ENCODE data around the gene SIGLECL1.

The SIGLECL1 gene

DNA sequence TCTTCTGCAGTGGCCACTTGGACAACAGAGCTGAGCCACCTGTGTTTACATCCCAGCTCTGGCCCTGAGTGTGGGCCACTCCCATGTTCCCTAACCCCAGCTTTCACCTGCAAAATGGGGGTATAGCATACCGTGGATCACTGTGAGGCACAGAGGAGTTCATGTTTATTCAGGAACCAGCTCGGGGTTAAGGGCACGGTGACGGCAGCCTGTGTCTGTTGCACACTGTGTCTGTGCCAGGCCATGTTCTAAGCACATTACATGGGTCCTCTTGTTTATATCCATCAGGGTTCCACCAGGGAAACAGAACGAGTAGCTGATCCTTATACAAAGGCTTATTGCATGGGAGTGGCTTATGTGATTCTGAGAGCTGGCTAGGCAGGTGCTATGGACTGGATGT, 46.5 kb downstream of the SIGLECL1 start:
- DNase-seq = no peak

DNA sequence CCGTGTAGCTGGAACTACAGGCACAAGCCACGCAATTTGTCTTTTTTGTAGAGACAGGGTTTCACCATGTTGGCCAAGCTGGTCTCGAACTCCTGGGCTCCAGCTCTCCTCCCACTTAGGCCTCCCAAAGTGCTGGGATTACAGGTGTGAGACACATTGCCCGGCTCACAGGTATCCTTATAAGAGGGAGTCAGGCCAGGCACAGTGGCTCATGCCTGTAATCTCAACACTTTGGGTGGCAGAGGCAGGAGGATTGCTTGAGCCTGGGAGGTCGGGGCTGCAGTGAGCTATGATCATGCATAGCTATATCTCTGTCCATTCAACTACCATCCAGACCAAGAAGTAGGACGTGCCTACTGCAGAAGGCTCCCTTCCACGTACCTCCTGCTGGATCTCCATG, 50.4 kb downstream of the SIGLECL1 start:
- no peak for DNase-seq

DNA sequence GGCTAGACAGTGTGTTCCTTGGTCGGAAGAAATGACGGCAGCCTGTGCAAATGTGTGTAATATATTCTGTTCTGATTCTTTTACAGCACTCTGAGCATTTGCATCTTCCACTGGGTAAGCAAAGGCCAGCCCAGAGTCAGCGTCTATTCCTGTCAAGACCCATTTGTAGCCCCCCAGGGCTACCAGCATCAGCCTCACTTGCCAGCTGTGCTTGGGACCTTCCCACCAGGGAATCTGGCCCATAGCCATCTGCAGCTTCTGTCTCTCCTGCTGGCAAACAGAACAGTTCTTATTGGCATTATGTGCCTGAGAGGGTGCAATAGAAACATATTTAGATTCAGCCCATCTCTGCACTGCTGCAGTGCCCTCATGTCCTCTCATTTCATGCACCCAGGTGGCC, 54.6 kb downstream of the SIGLECL1 start:
- DNase-seq = no peak

DNA sequence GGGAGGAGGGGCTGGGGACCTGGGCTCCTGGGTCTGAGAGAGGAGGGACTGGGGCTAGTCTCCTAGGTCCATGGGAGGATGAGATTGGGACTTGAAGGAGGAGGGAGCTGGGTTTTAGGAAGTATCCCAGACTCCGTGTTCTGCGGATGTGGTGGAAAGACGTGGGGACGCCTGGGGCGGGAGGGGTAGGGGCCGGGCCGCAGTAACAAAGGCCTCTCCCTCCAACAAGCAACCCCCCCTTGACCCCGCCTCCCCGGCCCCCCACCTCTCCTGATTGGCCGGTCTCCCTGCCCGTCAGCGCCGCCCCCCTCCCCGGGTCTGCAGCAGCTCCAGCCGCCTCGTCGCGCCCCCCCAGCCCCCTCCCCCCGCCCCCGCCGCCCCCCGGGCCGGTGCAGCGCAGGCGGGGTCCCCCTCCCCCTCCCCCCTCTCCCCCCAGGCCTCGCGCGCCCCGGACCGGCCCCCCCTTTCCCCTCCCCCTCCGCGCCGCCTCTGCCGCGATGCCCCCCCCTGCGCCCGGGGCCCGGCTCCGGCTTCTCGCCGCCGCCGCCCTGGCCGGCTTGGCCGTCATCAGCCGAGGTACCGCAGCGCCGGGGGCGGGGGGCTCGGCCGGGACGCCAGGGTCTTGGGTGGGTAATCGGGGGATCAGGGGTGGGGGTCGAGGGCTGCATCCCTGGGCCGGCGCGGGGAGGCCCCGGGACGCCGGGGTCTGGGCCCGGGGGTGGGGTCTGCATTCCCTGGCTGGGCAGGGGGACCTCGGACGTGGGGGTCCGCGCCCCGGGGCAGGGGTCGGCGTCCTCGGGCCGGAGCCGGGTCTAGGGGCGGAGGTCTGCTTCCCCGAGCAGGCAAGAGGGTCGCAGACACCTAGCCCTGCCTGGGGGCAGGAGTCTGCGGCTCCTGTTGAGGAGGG, 60.7 kb downstream of the SIGLECL1 start, which contains the start of gene IGLON5:
Gene IGLON5, plus strand, starts transcription at position 294 of the 907 bp plus-strand sequence. Its CDS starts 204 bp downstream, at position 498.
- no peak for DNase-seq

DNA sequence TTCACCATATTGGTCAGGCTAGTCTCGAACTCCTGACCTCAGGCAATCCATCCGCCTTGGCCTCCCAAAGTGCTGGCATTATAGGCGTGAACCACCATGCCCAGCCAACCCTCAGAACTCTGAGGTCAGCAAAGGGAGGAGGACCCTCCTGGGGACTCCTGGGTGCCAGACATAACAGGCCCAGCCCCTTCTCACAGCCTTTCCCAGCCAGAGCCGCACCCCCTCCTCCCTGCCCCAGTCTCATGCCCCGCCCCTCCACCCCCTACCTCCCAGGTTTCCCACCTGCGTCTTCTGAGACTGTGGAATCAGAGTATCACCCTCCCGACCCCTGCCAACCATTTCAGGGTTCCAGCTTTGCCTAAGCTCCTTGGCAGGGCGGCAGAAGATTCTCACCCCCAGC, 65.8 kb downstream of the SIGLECL1 start:
- DNase-seq = no peak

DNA sequence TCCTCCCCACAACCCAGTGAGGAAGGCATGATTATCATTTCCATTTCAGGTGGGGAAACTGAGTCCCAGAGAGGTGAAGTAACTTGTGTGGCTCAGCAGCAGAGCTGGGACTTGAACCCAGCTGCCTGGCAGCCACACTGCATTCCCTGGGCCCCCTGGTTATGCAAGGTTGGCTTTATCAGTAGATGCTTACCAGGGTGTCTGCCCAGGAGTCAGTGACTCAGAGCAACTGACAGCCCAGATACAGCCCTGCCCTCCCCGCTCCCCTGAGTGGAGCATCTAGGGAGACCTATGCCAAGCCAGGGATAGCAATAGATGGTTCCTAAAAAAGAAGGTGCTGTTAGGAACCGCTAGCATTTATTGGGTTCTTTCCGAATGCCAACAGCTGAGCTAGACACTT, 66.5 kb downstream of the SIGLECL1 start:
- no peak for DNase-seq

DNA sequence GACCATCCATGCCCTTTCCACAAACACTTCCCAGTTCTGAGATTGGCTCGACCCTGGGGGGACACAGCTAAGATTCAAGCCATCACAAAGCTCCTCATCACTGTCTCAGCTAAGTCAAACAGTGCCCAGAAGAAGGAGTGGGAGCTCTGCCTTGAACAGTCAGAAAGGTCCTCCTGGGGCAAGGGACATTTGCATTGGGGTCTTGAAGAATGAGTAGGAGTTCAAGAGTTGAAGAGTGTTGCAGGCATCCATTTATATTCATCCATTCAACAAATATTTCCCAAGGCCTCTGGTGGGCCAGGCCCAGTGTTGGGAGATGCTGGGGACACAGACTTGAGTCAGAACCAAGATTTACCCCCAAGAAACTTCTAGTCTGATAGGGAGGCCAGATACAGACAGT, 67.1 kb downstream of the SIGLECL1 start:
- DNase-seq = no peak

Measured in 8988T (cell line).